Small intestine (tissue), 7 donors: ENCODE measurements around the gene RAB19. TPM values are rescaled to one million over a fixed set of nuclear protein-coding genes. Genes with fewer than 3 reads are reported as not detected.
A peak's percentile ranks its signal among the peaks of the same experiment; 100 is the strongest.
"Not testable (repeated sequence)": the region's sequence is repeated elsewhere in the genome, so short reads cannot be mapped to it uniquely, and the experiment has no call there.

Source experiments
- DNase-seq, 2 donors: peaks; one replicate each; pipeline versions ENCODE4 v3.0.0 to v3.0.0-alpha.2; 2013
- FAIRE-seq: peaks from 2 replicates; lab custom pipeline; 2012; peaks lifted over from hg19 to GRCh38; lab: Jason Lieb, UNC
- H3K27ac ChIP-seq, 3 donors: one replicate each; pipeline ENCODE4 v1.5.1; 2013; ENCODE audit warnings: low read length in 2 of 3, mild to moderate bottlenecking in 2 of 3, control low read depth in 1 of 3, inconsistent platforms in 1 of 3, low read depth in 1 of 3, moderate library complexity in 1 of 3
- H3K27me3 ChIP-seq, 3 donors: one replicate each; pipeline ENCODE4 v1.6.1; 2013; ENCODE audit warnings: low read length in 3 of 3, inconsistent platforms in 1 of 3; ENCODE audit not compliant: control insufficient read depth in 3 of 3, insufficient read depth in 3 of 3
- H3K36me3 ChIP-seq, 3 donors: one replicate each; pipeline ENCODE4 v1.6.1; 2013; ENCODE audit warnings: low read length in 3 of 3, inconsistent platforms in 1 of 3, low read depth in 1 of 3, mild to moderate bottlenecking in 1 of 3, moderate library complexity in 1 of 3; ENCODE audit not compliant: control insufficient read depth in 3 of 3, insufficient read depth in 2 of 3
- H3K4me1 ChIP-seq, 3 donors: one replicate each; pipeline ENCODE4 v1.6.1; 2013; ENCODE audit warnings: low read length in 2 of 3, inconsistent platforms in 1 of 3, low read depth in 1 of 3, mild to moderate bottlenecking in 1 of 3, moderate library complexity in 1 of 3; ENCODE audit not compliant: control insufficient read depth in 3 of 3, insufficient read depth in 2 of 3
- H3K4me3 ChIP-seq, 3 donors: one replicate each; pipeline ENCODE4 v1.5.1; 2013; ENCODE audit warnings: low read length in 3 of 3, control low read depth in 1 of 3, inconsistent platforms in 1 of 3, low read depth in 1 of 3, mild to moderate bottlenecking in 1 of 3, moderate library complexity in 1 of 3
- H3K9me3 ChIP-seq, 2 donors: one replicate each; pipeline ENCODE4 v1.6.1; 2013; ENCODE audit warnings: low read depth in 1 of 2, low read length in 1 of 2; ENCODE audit not compliant: control insufficient read depth in 2 of 2, insufficient read depth in 1 of 2
- WGBS, 3 donors: extraction: QIAGEN DNeasy Blood & Tissue Kit; methylation state at CpG; one replicate each; pipeline ENCODE4 v1.1.7; 2013; 5-methylcytosine and 5-hydroxymethylcytosine counted together
- polyA plus RNA-seq, 4 donors: library from polyadenylated mRNA; stranded (reverse) in 3 of 4; unstranded in 1 of 4; fragments of 200-250 nt in 3 of 4; fragments of 120-200 nt in 1 of 4; gene quantifications; one replicate each; pipeline versions ENCODE4 v1.2.1 to v1.2.3, GENCODE V29; 2013
- donor health status: healthy with polysubstance abuse.
- donor health status: control.
- donor health status: control.
- donor health status: Bipolar disorder and iron deficiency.
- donor health status: healthy.

The RAB19 gene
- polyA plus RNA-seq, 4 donors, result 1.6 to 4.9 (median 2.2) TPM; not detected in 1

DNA sequence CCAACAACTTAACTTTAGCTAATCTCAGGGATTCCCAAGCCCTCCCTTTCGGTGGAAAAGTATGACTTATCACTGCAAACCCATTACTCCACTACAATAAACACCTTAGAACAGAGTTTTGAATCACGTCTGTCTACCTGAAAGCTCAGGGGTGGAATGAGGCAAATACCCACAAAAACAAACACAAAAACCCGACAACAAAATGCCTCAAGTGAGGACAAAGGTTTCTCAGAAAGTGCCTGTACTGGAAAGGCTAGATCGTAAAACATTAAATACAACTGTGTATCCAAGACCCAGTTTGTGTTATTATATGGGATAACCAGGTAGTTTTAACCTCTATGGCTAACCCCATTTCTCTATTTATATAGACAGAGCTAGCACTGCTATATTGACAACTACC is 49.4 kb downstream of the RAB19 start:
- WGBS, 3 donors, result 45 to 78% (median 61%) methylated on average over 4 of the region's 4 CpGs
- H3K4me1 ChIP-seq, result peaks cover 0 to 2% (median 0%) of the 10 kb centered on the region in 3 donors
- H3K27me3 ChIP-seq, result no peaks in the 10 kb centered on the region
- H3K27ac ChIP-seq, result no peak overlapping the region
- H3K9me3 ChIP-seq, result no peaks in the 10 kb centered on the region
- FAIRE-seq, result no peak
- DNase-seq, result no peak
- no peak overlapping the region for H3K4me3 ChIP-seq
- peaks cover 17 to 31% (median 24%) of the 10 kb centered on the region in 3 donors for H3K36me3 ChIP-seq

DNA sequence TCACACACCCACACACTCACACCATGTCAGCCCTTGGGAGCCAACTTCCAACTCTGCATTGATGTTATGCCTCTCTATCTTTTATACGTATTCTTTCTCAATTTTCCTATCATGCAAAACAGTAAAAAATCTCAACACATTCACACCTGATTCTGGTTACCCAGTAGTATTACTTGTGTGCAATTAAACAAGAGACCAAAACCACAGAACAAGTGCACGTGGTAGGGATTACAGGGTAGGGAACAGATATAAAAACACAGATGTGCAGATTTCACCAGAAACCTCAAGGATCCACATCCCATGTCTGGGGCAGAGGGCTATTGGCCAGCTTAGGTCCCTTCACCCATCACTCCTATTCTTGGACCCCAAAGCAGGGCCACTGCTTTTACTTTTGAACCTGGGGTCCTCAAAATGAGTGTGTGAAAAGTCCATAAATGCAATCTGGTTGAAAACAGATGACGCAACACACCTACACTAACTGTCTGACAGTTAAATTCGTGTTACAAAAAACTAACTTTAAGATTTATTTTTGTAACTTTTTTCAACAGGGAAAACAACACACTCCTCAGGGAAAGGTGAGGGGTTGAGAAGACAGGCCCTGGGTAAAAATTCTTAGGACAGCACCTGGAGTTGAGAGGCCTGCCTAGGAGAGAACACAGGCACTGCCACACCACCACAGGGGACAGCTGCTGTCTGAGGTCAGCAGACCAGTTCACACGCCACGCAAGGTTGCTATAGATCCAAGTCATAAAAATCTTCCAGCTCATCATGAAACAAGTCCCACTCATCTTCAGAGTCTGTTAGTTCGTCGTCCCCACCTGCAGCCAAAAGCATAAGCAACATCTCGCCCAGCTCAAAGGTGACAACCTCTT is 50.2 kb downstream of the RAB19 start:
- FAIRE-seq, DNase-seq, H3K4me3 ChIP-seq, H3K27ac ChIP-seq, H3K9me3 ChIP-seq, H3K27me3 ChIP-seq, H3K4me1 ChIP-seq: not testable (repeated sequence)
- 71 to 82% (median 81%) methylated on average over 9 of the region's 9 CpGs for whole genome bisulfite sequencing, 3 donors
- H3K36me3 ChIP-seq, result peaks cover 17 to 34% (median 25%) of the 10 kb centered on the region in 3 donors

DNA sequence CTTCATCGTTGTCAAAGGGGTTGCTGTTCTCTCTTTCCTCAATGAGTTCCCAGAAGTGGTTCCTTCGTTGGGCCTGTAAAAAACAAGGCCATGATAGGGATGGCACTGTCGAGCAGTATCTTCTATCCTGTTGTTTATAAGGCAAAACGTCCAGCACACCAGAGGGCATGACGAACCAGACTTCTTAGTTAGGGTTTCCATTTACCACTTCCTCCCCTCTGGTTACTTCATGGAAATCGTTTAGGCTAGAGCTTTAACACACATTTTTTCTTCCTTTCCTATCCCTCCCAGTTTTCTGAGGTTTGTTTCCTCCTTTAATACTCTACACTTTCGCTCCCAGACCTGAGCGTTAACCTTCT is 50.8 kb downstream of the RAB19 start:
- Histone ChIP-seq H3K4me1 (peaks cover 0 to 2% (median 0%) of the 10 kb centered on the region in 3 donors), H3K36me3 (peaks cover 17 to 37% (median 22%) of the 10 kb centered on the region in 3 donors), H3K4me3 (no peak overlapping the region), H3K27ac (no peak overlapping the region), H3K9me3 (no peaks in the 10 kb centered on the region), H3K27me3 (no peaks in the 10 kb centered on the region)
- WGBS, 3 donors, result 66 to 73% (median 67%) methylated on average over 8 of the region's 8 CpGs
- FAIRE-seq, result no peak
- DNase-seq, result no peak

DNA sequence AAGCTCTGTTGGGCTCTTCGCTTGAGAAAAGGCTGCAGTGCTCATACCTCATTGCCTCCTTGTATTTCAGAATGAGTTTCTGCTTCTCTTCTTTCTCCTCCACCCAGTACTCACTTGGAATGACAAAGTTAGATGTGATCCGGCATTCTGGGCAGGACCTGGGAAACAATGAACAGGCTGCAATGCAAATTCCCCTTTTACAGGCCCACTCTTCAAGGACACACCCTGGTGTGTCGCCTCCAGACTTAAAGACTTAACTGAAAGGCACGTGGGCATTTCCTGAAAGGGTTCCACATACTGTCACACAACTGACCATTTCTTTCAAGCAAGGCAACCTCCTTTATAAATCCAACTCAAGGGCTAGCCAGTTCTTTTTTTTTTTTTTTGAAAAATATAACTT is 51.9 kb downstream of the RAB19 start:
- no peaks in the 10 kb centered on the region for H3K27me3 ChIP-seq
- H3K4me1 ChIP-seq, result peaks cover 0 to 2% (median 0%) of the 10 kb centered on the region in 3 donors
- DNase-seq (no peak), FAIRE-seq (no peak)
- H3K9me3 ChIP-seq, result no peaks in the 10 kb centered on the region
- H3K4me3 ChIP-seq, result no peak overlapping the region
- H3K27ac ChIP-seq, result no peak overlapping the region
- H3K36me3 ChIP-seq, result peaks cover 17 to 39% (median 26%) of the 10 kb centered on the region in 3 donors
- 63 to 93% (median 86%) methylated on average over 4 of the region's 4 CpGs for WGBS, 3 donors

DNA sequence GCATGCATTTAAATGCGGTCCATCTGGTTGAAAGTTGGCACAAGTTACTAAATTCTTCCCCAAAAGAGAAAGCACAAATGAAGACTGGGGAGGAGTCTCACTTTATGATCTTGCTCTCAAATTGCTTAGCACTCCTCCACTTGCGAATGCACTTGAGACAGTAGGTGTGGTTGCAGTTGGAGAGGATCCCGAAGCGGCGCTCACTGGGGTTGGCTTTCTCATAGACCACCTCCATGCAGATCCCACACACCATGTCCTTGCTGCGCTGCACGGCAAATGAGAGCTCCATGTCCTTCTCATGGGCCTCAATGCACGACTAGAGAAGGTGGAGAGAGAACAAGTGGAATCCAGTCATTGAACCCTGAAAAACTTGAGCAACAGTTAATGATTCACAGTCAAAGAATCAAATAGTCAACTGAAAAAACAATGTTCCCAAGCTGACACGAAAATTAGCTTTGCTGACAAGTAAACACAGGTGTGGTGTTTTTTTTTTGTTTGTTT is 52.7 kb downstream of the RAB19 start:
- DNase-seq, result peak in 1 of 2 donors; percentile 30
- Histone ChIP-seq H3K9me3 (no peaks in the 10 kb centered on the region), H3K4me3 (no peak overlapping the region), H3K4me1 (peaks cover 0 to 2% (median 0%) of the 10 kb centered on the region in 3 donors), H3K27me3 (no peaks in the 10 kb centered on the region), H3K36me3 (peaks cover 17 to 39% (median 31%) of the 10 kb centered on the region in 3 donors), H3K27ac (no peak overlapping the region)
- WGBS, 3 donors, result 88 to 92% (median 88%) methylated on average over 9 of the region's 9 CpGs
- FAIRE-seq, result no peak

DNA sequence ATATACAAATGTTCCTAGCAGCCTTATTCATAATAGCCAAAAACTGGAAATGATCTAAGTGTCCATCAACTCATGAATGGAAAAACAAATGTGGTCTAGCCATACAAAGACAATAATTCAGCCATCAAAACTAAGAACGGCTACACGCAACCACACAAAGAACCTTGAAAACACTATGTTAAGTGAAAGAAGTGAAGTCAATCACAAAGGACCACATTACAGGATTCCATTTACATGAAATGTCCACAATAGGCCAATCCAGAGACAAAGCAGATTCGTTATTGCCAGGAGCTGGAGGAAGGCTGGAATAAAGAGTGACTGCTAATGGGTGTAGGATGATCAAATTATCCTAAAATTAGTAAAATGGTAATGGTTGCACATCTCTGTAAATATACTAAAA is 54.3 kb downstream of the RAB19 start:
- H3K27me3 ChIP-seq, result no peaks in the 10 kb centered on the region
- FAIRE-seq, result no peak
- no peak overlapping the region for H3K4me3 ChIP-seq
- H3K27ac ChIP-seq, result no peak overlapping the region
- H3K9me3 ChIP-seq, result no peaks in the 10 kb centered on the region
- peaks cover 14 to 39% (median 37%) of the 10 kb centered on the region in 3 donors for H3K36me3 ChIP-seq
- H3K4me1 ChIP-seq, result peaks cover 0 to 2% (median 0%) of the 10 kb centered on the region in 3 donors
- WGBS, 3 donors, result 84 to 89% (median 87%) methylated on average over 3 of the region's 3 CpGs
- DNase-seq, result no peak

DNA sequence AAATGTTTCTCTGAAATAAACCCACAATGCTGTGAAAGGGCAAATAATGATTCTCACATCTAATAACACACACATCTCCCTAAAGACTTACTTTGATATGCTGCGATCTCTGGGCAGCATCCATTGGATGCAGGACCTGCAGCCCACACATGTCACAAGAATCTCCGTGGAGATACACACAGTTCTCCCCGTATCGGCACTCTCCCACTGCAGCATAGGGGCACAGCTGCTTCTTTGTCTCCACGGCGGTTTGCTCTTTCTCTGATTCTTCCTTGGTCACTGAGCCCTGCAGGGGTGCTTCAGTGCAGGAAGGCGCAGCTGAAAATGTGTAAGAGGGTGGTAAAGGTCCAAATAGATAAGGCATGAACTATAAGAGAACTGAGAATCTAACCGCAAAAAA is 55.1 kb downstream of the RAB19 start:
- no peaks in the 10 kb centered on the region for H3K27me3 ChIP-seq
- WGBS, 3 donors, result 91 to 95% (median 93%) methylated on average over 8 of the region's 8 CpGs
- peaks cover 0 to 1% (median 0%) of the 10 kb centered on the region in 3 donors for H3K4me1 ChIP-seq
- no peak for DNase-seq
- H3K9me3 ChIP-seq, result no peaks in the 10 kb centered on the region
- peaks cover 14 to 42% (median 39%) of the 10 kb centered on the region in 3 donors for H3K36me3 ChIP-seq
- FAIRE-seq, result no peak
- H3K27ac ChIP-seq, result no peak overlapping the region
- H3K4me3 ChIP-seq, result no peak overlapping the region

DNA sequence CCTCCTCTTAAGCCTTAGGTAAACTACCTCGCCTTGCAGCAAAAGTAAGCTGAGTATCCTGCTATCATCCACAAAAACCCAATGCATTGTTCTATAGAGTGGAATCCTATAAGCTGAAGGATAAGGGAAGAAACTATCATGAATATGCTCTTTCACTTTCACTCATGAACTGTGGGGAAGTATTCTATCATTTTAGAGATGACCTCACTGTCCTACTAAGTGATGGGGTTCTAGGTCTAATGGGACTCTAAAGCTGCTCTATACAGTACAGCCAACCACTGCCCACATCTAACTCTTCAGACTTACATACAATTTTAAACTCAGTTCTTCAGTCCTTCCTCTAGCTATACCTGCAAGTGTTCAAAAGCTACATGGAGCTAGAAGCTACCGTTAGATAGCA is 59.3 kb downstream of the RAB19 start:
- peaks cover 0 to 55% (median 17%) of the 10 kb centered on the region in 3 donors for H3K36me3 ChIP-seq

More for the DNA sequence above, 59.3 kb downstream of the RAB19 start:
- DNase-seq (no peak), FAIRE-seq (no peak)
- no peak overlapping the region for H3K4me3 ChIP-seq
- H3K27ac ChIP-seq, result no peak overlapping the region
- H3K4me1 ChIP-seq, result no peaks in the 10 kb centered on the region
- H3K27me3 ChIP-seq, result no peaks in the 10 kb centered on the region
- WGBS, 3 donors, result 95 to 100% (median 100%) methylated on average over 2 of the region's 2 CpGs
- no peaks in the 10 kb centered on the region for H3K9me3 ChIP-seq
